ENCODE data around the gene GRAMD4.

DNA sequence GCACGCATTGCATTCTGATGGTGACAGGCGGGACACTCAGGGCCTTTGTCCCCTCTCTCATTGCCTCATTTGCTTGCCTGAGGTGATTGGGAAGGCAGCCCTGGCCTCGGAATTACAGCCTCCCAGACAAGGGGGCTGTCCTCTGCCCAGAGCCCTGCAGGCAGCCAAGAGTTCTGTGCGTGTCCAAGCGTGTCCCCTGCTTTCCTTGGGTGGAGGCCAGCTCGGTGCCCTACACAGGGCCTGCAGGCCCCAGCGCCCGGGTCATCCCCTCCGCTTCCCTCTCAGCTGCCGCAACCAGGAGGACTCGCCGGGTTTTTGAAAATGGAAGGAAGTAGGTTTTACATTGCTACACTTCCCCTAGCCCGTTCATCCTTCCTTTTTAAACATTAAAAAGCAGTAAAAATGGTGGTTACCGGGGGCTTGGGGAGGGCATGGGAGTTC lies 1.9 kb downstream of the GRAMD4 start:
- TF ChIP-seq EZH2phosphoT487 (IDR thresholded peaks at IDR 0.05; ENCODE audit: borderline replicate concordance, low read depth, low read length), result no peak
- TF ChIP-seq, protein P1, sequence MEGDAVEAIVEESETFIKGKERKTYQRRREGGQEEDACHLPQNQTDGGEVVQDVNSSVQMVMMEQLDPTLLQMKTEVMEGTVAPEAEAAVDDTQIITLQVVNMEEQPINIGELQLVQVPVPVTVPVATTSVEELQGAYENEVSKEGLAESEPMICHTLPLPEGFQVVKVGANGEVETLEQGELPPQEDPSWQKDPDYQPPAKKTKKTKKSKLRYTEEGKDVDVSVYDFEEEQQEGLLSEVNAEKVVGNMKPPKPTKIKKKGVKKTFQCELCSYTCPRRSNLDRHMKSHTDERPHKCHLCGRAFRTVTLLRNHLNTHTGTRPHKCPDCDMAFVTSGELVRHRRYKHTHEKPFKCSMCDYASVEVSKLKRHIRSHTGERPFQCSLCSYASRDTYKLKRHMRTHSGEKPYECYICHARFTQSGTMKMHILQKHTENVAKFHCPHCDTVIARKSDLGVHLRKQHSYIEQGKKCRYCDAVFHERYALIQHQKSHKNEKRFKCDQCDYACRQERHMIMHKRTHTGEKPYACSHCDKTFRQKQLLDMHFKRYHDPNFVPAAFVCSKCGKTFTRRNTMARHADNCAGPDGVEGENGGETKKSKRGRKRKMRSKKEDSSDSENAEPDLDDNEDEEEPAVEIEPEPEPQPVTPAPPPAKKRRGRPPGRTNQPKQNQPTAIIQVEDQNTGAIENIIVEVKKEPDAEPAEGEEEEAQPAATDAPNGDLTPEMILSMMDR (conservative IDR thresholded peaks at IDR 0.05; ENCODE audit: low read length), result no peak
